GM21723 (cell line): ENCODE data around the gene LRRC56.
"Not testable (repeated sequence)": the region's sequence is repeated elsewhere in the genome, so short reads cannot be mapped to it uniquely, and the experiment has no call there.

Experiments
- ATAC-seq: cut with Tn5 transposase; IDR thresholded peaks from one replicate; pipeline ENCODE4 v1.9.1; 2021; ENCODE audit warnings: mild to moderate bottlenecking, moderate library complexity; ENCODE audit not compliant: unreplicated experiment

Gene LRRC56

DNA sequence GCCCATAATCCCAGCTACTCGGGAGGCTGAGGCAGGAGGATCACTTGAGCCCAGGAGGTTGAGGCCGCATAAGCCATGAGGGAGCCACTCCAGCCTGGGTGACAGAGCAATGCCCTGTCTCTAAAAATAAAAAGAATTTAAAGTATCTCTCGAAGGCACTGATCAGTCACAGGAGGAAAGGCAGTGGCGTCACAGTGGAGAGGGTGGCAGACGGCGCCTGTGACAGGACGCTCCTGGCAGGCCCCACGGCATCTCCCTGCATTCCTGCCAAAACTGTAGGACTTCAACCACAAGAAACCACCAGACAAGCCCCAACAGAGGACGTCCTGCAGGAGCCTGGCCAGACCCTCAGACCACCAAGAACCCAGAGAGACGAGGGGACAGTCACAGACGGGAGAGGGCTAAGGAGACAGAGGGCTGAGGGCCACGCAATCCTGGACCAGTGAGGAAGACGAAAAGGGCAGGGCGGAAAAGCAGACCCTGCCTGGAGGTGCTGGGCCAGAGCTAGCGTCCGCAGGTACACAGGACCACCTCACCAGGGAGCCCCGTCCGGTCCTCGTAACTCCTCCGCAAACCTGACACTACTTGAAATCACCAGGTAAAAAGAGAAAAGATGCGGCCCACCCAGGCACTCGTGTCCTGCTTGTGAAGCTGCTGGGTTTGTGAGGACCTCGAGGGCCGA, 36.2 kb upstream of the LRRC56 start:
- ATAC-seq: no peak

DNA sequence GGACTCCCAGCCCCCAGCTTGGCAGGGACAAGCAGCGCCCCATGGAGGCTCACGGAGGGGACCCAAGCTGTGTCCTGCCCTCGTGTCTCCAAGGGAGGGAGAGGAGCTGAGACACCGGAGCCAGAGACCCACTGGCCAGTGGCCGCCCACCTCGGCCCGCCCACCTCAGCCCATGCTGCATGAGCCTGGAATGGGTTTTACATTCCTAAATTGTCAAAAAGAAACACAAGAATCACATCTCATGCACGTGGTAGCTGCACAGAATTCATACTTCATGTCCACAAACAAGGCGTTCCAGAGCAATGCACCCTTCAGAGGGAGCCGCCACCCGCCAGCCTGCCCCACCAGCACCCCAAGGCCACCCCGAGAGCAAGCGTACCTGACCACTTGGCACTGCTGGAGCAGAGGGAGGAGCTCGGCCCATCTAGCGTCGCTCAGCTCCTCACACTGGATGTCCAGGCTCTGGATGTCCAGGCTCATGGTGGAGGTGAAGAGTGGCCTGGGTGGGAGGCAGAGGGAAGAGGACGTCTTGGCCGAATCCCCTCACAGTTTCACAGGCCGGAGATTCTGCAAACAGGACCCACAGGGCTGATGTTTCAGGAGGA, 35.5 kb upstream of the LRRC56 start:
- ATAC-seq: no peak

DNA sequence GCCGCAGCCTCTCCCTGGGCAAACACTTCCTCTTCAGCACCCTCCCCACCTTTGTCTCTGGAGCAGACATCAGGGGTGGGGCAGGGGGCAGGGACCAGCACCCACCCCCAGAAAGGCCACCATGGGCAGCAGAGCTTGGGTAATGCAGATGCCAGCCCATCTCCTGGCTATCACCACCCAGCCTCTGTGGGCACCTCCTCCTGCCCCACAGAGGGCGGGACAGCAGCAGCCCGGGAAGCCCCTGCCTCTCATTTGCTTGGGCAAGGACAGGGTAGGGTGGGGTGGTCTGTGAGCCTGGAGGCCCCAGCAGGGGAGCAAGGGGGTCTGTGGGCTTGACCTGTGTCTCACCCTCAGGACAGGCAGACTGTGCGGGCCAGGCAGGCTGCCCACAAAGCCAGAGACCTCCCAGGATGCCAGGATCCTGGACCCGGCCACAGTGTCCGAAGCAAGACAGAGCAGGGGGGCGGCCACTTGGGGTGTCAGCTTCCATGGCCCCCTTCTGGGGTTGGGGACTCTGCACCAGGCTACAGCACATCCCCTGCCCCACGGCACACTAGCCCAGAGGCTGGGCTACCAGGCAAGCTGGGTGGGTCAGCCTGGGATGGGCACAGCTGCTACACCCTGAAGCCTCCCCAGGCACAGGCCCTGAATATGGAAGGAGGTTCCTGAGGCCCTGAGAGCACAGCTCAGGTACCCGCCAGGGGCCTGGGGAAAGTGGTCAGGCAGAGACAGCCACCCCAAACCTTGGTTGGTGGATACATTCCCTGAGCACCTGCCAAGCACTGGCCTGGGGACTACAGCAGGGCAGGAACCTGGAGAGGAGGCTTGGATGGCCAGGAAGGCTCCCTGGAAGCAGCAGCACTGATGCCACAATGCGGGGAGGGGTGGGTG, 34.8 kb upstream of the LRRC56 start:
- ATAC-seq: no peak

DNA sequence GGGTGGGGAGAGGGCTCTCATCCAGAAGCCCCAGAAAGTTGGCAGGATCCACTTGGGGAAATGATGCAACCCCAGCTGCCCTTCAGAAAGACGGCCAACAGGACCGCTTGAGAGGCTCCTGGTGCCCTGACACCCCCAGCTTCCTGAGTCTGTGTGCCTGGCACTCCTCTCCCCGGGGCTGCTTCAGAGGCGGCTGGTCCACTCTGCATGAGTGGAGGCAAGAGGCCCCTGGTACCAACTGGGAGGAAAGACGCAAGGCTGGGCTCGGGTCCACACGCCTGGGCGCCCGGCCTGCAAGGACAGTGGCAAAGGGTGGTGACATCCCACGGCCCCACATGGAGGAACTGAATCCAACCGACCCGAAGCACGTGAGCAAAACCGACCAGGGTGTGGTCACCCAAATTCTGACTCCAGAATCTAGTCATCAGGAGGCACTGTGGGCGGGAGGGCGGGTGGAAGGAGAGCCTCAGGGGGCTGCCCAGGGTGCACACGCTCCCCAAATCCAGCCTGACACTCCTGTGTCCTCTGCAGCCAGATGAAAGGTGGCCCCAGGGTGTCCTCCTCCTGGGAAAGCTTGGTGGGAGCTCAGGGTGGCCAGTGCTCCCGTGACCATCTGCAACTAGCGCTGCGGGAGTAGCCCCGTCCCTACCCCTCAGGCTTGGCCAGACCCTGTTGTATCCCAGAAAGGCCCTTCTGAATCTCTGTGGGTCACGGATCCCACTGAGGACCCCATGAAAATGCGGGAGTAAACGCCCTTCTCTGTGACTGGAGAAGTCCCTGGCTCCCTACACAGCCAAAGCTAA, 33.9 kb upstream of the LRRC56 start:
- no peak for ATAC-seq

DNA sequence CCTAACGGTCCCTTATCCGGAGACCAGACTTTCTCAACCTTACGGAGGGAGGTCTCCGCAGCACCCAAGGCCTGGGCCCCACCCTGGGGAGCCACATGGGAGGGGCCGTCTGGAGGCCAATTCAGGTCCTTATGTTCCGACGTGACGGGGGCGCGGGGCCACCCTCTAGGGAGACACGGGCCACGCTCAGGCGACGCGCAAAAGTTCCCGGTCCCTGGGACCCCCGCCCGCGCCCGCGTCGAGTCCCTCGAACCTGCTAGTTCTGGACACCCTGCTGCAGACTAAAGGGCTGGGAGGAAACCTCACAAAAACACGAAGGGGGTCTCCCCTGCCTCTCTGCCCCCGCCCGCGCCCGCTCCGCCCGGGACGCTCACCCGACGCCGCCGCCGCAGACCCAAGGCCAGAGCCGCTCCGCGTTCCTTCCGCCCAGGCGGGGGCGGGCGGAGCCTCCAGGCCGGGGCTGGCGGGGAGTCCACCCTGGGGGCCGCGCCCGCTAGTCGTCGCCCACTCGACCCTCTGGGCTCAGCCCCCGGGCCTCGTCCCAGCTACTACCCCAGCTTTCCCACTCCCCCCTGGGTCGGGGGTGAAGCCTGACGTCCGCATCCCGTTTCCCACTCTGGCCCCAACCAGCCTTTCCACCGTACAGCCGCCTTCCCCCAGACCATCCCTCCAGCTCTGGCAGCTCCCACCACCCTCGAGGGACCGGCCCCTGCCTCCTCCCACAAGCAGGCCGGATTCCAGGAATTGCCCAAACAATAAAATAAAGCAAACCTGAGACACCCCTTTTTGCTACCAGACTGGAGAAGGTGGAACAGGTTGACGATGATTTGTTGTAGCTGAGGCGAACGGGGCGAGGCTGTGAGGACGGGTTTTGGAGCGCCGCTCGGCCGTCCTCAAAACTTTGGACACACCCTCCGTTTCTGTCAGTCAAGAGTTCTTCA, 33.0 kb upstream of the LRRC56 start:
- no peak for ATAC-seq

DNA sequence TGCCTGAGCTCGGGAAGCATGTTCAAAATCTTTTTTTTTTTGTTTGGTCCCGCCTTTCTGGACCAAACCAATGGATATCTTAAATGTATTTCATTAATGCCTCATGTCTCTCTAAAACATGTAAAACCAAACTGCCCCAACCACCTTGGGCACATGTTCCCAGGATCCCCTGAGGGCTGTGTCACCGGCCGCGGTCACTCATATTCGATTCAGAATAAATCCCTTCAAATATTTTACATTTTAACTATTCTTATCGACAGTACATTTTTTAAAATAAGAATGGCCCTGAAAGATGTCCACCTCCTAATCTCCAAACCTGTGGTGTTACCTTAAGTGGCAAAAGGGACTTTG, 32.4 kb upstream of the LRRC56 start:
- no peak for ATAC-seq

DNA sequence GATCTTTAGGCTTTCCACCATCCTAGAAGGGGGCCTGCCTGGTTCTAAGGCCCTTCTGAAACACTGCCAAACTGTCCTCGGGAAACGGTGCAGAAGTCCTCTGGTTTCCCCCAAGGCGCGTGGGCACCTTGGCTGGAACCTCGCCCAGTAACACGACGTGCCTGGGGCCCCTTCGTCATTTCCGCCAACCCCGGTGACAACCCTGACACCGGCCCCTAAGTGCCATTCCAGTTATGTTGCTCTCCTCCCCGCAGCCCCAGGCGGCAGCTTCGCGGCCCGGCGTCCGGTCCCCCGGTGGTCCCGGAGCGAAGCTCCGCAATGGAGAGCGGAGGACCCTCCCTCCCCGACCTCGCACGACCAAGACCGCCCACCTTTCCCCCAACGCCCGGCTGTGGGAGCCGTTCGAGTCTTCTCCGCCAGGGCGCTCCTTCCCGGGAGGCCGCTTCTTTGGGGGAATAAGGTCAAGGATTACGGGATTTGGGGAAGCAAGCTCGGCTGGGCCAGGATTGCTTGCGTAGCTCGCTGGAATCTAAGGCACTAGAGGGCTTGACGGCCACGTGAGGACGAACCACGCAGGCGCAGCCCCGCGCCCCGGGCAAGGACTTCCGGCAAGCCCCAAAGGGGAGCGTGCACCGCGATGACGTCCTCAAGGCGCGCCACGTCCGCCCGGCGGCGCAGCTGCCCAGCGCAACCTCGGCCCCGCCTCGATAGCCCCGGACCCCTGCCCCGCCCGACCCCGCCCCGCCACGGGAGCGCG, 30.9 kb upstream of the LRRC56 start:
- peak; percentile 60 for ATAC-seq

DNA sequence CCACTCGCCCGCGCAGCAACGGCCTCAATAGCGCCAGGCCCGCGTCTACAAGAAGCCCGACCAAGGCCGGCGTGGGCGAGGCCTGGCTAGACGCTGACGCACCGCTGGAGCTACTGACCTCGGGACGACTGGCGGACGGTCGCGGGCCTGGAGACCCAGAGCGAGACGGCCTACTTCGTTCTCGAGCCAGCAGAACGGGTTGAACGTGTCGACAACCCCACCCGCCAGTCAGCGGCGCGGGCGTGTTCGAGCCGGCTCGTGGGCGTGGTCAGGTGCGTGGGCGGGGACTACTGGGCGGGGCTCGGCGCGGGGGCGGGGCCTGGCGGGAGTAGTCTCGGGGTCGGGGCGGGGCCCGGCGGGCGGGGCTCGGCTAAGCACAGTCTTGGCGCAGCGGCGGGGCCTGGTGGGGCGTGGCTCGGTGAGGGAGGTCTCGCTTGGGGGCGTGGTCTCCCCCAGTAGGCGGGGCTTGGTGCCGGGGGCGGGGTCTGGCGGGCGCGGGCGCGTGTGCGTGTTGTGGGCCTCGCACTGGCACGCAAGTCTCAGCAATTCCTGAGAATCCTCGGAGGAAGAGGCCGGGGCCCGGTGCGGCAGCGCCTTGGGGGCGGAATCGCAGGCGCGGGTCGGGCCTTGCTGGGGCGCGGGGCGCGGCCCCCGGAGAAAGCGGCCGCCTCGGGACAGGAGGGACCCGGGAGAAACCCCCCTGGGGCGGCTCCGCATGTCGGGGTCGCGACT, 30.2 kb upstream of the LRRC56 start, which contains the start of gene RNH1:
RNH1 (minus strand) TSS at position 248 of the 732 bp plus-strand sequence. CDS start 5,080 bp downstream, outside the sequence.
- ATAC-seq: peak; percentile 34

DNA sequence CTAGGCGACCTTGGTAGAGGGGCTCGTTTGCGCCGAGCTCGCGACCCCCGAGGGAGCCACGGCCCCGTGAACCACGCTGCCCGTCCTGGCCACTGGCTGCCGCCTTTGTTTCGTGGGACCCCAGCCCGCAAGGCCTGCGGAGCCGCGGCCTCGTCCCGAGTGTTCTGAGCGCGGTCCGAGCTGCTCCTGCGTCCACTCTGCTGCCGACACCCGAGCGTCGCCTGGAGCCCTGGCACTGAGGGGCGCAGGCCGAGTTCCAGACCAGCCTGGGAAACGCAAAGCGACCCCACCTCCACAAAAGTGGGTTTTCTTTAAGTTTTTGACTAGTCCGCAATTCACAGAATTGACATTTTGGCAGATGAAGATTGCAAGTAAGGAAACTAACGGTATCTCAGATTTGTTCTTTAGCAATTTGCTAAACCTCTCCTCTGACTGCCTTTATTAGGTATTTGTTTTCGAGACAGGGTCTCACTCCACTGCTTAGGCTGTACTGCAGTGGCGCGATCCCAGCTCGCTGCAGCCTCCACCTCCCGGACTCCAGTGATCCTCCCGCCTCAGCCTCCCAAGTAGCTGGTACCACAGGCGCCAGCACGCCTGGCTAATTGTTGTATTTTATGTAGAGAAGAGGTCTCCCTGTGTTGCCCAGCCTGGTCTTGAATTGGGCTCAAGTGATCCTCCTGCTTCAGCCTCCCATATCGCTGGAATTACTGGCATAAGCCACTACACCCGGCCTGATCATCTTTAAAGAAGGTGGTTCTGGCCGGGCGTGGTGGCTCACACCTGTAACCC, 29.4 kb upstream of the LRRC56 start:
- no peak for ATAC-seq

DNA sequence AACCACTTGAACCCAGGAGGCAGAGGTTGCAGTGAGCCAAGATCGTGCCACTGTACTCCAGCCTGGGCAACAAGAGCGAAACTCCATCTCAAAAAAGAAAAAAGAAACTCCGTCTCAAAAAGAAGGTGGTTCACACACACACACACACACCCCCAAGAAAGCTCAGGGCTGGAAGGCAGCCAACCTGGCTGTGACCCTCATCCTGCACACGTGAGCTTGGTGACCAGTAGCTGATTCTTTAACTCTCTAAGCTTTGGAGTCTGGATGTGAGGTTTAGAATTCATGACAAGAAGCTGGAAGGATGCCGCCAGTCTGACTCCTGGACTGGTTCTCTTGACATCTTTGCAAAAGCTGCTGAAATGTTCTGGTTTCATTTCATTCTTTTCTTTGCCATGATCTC, 28.4 kb upstream of the LRRC56 start:
- no peak for ATAC-seq

DNA sequence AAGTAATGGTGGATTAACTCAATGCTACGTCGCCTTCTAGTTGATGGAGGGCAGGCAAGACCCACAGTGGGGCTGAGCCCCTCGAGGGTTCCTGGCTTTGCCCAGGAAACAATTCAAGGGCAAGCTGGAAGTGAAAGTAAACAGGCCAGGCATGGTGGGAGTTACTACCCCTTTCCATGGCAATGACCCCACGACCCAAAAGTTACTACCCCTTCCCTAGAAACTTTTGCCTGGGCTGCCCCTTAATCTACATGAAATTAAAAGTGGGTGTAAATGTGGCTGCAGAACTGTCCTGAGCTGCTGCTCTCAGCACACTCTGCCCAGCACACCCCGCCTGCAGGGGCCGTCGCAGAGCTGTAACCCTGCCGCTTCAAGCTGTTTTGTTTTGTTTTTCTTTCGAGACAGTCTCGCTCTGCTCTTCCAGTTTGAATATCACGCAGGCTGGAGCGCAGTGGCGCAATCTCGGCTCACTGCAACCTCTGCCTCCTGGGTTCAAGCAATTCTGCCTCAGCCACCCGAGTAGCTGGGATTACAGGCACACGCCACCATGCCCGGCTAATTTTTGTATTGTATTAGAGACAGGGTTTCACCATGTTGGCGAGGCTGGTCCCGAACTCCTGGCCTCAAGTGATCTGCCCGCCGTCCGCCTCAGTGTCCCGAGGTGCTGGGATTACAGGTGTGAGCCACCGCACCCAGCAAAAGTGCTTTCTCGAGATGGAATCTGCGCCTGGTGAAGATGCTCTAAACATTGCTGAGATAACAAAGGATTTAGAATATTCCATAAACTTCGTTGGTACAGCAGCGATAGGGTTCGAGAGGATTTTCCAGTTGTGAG, 24.3 kb upstream of the LRRC56 start:
- no peak for ATAC-seq

DNA sequence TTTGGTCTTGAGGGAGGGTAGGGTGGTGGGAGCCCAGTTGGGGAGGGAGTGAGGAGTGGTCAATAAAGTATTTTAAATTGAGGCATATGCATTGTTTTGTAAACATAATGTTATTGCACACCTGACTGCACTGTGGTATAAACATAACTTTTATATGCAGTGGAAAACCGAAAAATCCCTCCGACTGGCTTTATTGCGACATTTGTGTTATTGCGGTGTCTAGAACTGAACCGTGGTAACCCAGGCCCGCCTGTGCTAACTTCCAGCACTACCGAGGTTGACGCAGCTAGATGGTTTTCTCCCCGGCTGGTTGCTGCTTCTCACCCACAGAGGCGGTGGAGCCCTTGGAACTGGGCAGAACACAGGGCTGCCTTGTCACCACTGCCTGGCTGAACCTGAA, 22.7 kb upstream of the LRRC56 start:
- ATAC-seq: no peak

DNA sequence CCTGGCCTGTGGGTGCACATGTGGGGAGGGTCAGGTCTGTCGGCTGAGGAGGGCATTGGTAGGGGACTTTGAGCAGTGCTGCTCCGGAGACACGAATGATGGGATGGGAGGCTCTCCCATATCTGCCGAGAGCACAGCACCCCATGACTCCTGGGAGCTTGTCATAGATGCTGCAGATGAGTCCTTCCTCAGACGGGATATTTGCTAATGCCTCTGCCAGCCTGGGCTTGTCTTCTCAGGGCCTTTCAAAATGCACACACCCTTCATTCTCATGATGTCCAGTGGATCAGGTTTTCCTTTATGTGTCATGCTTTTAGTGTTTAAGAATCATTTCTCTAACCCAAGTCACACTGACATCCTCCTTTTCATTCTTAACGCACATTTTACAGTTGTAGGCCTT, 22.2 kb upstream of the LRRC56 start:
- ATAC-seq: no peak

DNA sequence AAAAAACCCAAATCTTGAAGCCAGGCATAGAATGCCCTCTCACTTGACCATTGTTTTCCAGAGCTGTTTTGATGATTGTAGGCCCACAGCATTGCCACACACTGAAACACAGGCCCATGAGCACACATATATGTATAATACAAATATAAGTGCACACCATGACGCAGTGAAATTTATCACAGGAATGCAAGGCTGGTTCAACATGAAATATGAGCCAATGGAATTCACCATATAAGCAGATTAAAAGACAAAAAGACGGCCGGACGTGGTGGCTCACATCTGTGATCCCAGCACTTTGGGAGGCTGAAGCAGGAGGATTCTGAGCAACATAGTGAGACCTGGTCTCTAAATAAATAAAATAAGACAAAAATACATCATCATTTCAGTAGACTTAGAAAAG, 20.9 kb upstream of the LRRC56 start:
- no peak for ATAC-seq

DNA sequence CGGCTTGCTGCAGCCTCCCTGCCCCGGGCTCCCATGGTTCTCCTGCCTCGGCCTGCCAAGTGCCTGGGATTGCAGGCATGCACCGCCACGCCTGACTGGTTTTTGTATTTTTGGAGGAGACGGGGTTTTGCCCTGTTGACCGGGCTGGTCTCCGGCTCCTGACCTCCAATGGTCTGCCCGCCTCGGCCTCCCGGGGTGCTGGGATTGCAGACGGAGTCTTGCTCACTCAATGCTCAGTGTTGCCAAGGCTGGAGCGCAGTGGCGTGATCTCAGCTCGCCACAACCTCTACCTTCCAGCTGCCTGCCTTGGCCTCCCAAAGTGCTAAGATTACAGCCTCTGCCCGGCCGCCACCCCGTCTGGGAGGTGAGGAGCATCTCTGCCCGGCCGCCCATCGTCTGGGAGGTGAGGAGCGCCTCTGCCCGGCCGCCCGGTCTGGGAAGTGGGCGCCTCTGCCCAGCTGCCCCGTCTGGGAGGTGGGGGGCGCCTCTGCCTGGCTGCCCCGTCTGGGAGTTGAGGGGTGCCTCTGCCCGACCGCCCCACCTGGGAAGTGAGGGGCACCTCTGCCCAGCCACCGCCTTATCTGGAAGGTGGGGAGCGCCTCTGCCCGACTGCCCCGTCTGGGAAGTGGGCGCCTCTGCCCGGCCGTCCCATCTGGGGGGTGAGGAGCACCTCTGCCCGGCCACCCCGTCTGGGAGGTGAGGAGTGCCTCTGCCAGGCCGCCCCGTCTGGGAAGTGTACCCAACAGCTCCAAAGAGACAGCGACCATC, 20.2 kb upstream of the LRRC56 start:
- not testable (repeated sequence) for ATAC-seq
